Measurements from ENCODE around the gene DYSF.

The DYSF gene

DNA sequence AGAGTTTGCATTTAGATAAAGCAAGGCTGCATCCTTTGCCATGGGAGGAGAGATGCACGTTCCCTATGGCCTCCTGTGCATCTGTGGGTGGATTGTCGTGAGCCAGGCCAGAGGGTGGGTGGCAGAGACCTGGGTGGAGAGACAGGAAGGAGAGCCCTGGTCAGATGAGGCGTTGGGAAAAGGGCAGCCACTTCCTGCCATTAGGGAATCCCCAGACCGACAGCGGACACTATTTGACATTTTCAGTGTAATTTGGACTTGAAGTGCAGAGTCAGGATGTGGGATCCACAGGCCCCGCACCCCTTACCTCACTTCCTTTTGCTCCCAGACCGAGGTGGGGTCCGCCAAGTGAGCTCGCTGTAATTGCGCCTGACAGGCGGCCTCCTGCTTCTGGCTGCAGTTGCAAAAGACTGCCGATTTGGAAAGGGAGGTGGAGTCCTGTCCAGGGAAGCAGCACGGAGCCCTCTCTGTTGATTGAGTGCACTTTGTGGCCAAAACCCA, 150.0 kb downstream of the DYSF start:
- DNase-seq (ENCODE audit: low spot score): peak; percentile 47

GRCh38 chr2:71603851-71604725, 150.7 kb downstream of the DYSF start:
- no peak for DNase-seq (ENCODE audit: low spot score)

DNA sequence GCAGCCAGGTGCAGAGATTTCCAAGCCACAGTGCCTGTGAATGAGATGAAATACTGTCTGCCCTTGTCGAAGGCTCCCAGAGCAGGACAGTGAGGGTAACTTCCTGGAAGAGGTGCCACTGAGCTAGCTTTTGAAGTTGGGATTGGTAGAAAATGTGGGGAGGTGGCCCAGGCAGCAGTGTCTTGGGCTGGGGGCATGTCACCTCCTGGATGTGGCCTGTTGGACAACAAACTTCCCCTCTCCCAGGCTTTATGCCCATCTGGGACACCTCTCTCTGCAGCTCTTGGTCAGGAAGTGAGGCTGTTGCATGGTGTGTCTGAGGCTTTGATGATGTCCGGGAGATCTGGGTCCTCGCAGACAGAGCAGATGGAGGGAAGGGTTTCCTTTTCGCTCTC, 151.4 kb downstream of the DYSF start:
- DNase-seq (ENCODE audit: low spot score): no peak

GRCh38 chr2:71605173-71605641, 151.8 kb downstream of the DYSF start:
- no peak for DNase-seq (ENCODE audit: low spot score)

- no peak for DNase-seq (ENCODE audit: low spot score)
These were observed 152.4 kb downstream of the DYSF start for GRCh38 chr2:71605781-71606241.

DNA sequence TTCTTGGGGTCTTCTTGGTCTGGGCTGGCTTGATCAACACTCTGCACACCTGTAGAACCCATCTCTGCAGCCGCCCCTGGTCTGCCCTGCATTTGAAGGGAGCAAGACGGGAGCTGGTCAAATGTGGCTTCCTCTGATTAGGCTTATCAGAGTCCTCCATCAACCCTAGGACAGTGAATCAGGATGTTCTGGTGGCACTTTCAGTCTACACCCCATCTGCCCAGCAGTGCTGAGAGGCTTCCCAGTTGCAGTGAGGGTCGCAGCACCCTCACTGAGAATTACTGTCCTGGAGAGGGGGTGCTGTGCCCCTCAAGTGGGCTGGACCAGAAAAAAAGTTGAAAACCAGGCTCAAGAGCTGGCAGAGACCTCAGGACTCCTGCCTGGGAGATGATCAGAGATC, 152.9 kb downstream of the DYSF start:
- DNase-seq (ENCODE audit: low spot score): no peak

GRCh38 chr2:71607151-71607889, 154.0 kb downstream of the DYSF start:
- DNase-seq (ENCODE audit: low spot score): no peak

DNA sequence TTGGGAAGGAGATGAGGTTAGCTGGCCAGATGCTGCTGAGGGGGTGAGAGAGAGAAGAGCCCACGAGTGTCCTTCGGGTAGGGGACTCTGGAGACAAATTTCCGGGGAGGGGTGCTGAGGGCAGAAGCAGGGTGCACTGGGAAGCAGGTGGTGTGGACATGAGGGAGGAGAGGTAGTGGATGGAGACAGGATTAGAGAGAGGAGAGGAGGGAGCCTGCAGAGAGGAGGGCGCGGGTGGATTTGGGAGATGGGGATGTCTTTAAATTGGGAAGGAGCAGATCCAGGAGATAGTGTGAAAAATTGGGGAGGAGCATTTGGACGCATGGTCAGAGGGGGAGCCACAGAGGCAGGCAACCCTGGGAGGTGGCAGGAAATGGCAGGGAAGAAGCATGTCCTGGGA, 154.7 kb downstream of the DYSF start:
- DNase-seq (ENCODE audit: low spot score): no peak

- no peak for DNase-seq (ENCODE audit: low spot score)
These were observed 155.1 kb downstream of the DYSF start for GRCh38 chr2:71608441-71608840.

DNA sequence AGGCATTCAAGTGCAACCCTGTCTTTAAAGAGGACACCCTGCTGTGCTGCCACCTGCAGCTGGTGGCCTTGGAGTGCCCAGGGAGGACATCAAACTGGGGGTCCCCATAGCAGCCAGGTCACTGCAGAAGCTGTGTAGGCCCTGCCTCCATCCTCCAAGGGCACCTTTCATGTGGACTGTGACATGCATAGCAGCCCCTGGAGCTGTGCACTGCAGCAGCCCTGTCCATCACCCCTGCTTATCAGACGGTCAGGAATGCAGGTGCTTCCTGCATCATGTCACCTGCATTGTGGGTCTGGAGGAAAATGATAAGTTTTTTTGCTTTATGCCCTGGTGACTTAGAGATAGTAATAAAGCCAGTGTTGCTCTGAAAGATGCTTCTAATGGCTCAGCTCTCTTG, 155.7 kb downstream of the DYSF start:
- no peak for DNase-seq (ENCODE audit: low spot score)

GRCh38 chr2:71609441-71609840, 156.1 kb downstream of the DYSF start:
- no peak for DNase-seq (ENCODE audit: low spot score)

DNA sequence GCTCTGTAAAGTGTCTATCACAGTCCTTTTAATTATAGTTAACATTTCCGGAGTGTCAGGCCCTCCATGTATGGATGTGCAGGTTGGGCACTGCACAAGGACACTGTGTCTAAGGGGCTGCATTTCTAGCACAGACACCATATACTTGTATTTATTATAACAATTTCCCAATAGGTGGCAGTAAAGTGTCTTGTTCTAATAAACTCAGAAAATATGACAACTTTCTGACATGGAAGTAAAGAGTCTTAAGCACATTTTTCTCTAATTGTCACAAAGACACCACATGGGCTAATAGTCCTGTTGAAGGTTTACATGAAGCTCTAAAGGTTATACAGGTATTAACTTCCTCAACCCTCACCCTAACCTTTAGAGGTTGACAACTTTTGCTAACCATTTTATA, 156.6 kb downstream of the DYSF start:
- DNase-seq (ENCODE audit: low spot score): peak; percentile 60

GRCh38 chr2:71610671-71611070, 157.3 kb downstream of the DYSF start:
- DNase-seq (ENCODE audit: low spot score): no peak

GRCh38 chr2:71611247-71611646, 157.9 kb downstream of the DYSF start:
- no peak for DNase-seq (ENCODE audit: low spot score)

DNA sequence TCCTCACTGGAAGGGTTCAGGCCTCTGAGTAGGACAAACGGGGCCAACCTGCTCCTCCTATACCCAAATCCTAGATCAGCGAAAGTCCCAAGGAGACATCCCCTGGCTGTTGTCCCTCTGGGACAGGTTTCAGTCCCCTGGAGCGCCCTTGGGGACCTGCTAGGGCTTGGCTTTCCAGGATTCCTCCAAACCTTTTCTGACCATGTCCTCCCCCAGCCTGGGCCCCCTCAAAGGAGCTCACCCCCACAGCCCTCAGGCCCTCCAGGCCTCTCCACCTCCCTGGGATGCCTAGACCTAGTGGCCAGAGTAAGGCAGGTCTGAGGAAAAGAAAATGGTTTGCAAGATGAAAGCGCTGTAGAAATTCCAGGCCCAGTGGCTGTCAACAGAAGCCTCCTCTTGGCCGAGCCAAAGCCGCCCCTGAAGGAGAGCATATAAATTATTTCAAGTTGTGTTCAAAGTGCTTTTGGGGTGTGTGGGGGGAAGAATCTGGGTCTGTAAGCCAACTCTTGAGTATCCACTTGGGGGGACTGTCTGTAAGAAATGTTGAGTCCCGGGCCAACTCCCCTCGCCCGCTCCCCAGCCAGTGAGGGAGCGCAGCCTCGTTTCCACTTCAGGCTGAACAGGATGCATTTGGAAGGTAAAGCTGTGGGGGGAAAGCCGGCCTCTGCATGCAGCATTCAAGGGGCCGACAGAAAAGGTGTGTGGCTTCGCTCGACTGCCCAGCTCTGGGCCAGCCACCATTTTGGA, 158.6 kb downstream of the DYSF start:
- no peak for DNase-seq (ENCODE audit: low spot score)

GRCh38 chr2:71612581-71613402, 159.4 kb downstream of the DYSF start:
- DNase-seq (ENCODE audit: low spot score): no peak

DNA sequence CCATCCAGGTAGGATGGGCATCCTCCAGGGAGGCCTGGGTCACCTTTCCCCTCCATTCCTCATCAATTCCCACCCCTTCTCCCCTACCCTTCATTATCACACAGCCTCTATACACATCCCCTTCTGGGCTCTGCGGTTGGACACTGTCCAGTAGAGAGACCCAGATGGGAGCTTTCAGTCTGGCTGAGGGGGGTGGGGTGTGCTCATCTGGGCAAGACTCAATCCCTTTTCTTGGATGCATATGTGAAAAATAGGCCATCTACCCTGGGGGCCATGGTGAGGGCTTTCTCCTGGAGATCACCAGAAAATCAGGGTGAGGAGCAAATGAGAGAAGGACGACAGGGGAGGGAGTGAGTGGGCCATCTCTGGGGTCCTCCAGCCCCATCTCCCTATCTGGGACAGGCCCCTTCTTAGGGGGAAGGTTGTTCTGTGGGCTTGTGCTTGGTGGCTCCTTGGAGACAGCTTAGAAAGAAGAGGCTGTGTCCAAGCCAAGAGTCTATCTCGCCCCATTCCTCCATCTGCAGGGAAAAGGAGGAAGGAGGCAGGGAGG, 160.1 kb downstream of the DYSF start:
- no peak for DNase-seq (ENCODE audit: low spot score)

- no peak for DNase-seq (ENCODE audit: low spot score)
These were observed 160.9 kb downstream of the DYSF start for GRCh38 chr2:71613953-71614925.

DNA sequence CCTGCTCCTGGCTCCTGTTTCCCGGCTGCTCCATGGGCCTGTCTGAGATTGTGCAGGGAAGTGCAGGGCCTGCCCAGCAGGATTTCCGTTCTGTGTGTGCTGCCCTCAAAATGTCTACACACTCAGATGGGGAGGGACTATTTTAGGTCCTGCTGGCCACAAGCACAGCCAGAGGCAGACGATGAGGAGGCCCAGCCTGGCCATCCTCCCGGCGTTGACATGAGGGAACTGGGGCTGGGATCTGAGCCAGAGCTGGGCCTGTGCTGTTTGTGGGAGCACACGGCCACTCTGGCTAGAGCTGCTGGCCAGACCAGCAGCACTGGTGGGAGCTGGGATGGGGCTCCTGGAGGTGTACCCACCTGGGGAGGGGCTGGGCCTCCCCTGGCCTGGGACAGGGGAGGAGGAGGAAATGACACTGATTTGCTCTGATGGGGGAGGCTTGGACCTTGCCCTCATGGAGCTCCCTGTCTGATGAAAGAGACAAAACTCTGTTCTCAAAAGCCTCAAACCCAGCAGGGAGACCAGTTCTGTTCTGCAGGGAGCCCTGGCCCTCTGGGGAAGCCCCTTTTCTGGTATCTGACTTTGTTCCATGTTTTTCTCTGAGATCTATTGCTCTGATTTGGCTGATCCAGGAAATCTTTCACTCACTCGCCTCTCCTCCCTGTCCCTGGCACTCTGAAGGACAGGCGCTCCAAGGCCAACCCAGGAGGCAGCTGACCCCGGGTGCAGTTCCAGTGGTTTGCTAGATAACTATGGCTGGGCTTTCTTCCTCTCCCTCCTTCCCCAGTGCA, 161.8 kb downstream of the DYSF start:
- peak; percentile 85 for DNase-seq (ENCODE audit: low spot score)

All from AG20443 (cell line).